Measurements from ENCODE around the gene DERL2. TPM values are rescaled to one million over a fixed set of nuclear protein-coding genes. Genes with fewer than 3 reads are reported as not detected.

The DERL2 gene
- total RNA-seq, 2 experiments from 2014 or later = 25.8 to 56.3 TPM

DNA sequence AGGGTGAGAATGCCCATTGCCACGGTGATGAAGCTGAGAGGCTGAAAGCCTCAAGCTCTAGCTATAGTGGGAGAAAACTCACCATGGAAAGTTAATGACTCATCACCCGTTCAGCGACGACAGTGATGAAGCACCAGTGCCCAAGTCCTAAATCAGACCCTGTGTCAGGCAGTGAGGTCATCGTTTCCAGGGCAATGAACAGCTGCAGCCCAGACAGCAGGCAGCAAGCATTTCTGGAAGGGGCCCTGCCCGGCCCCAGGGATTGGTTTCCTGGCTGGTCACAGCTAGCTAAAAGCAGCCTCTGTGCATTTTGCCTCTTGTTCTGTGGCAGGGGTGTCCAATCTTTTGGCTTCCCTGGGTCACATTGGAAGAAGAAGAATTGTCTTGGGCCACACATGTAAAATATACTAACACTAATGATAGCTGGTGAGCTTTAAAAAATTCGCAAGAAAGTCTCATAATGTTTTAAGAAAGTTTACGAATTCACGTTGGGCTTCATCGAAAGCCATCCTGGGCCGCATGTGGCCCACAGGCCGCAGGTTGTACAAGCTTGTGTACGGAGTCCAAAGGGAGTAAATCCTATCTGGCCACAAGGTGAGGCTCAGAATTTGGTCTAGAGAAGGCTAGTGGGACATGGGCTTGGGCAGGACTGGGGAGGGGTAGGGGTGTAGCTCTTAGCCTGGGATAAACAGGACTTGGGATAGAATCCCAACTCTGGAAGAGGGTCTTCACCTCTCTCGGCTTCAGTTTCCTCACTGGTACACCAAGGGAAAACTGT lies 41.0 kb upstream of the DERL2 start:
- TF ChIP-seq CTCF (conservative IDR thresholded peaks at IDR 0.05; ENCODE audit: low read length) = no peak
- TF ChIP-seq EZH2phosphoT487 (IDR thresholded peaks at IDR 0.05; ENCODE audit: borderline replicate concordance, low read depth, low read length) = no peak
- BruUV-seq (replicated peaks) = no TSS peak
- H3K4me1 ChIP-seq (ENCODE audit: insufficient read depth, low read length, poor library complexity, severe bottlenecking) = no peaks in the 10 kb centered on the region
- intact Hi-C loops (cut with micrococcal nuclease; ENCODE audit: unreplicated experiment) = no loop called here
- no peak overlapping the region for H2AFZ ChIP-seq (ENCODE audit: low read length)
- no peaks in the 10 kb centered on the region for H4K20me1 ChIP-seq (ENCODE audit: insufficient read depth, low read length)
- ChIA-PET CTCF (ENCODE audit: unreplicated experiment) (no interaction called here), POLR2A (no interaction called here)
- H3K9me3 ChIP-seq (ENCODE audit: low read length) = no peaks in the 10 kb centered on the region
- H3K27ac ChIP-seq (ENCODE audit: low read depth, low read length, poor library complexity, severe bottlenecking) = no peak overlapping the region
- no peak overlapping the region for H3K4me3 ChIP-seq (ENCODE audit: low read depth, low read length, poor library complexity, severe bottlenecking)
- no peak overlapping the region for H3K4me2 ChIP-seq (ENCODE audit: low read length)
- no peak for DNase-seq (ENCODE audit: low spot score)
- H3K9me2 ChIP-seq (ENCODE audit: insufficient read depth, low read length) = no peaks in the 10 kb centered on the region
- no peaks in the 10 kb centered on the region for H3K36me3 ChIP-seq (ENCODE audit: insufficient read depth, low read length)
- no peaks in the 10 kb centered on the region for H3K79me2 ChIP-seq (ENCODE audit: insufficient read depth, low read depth, low read length)

DNA sequence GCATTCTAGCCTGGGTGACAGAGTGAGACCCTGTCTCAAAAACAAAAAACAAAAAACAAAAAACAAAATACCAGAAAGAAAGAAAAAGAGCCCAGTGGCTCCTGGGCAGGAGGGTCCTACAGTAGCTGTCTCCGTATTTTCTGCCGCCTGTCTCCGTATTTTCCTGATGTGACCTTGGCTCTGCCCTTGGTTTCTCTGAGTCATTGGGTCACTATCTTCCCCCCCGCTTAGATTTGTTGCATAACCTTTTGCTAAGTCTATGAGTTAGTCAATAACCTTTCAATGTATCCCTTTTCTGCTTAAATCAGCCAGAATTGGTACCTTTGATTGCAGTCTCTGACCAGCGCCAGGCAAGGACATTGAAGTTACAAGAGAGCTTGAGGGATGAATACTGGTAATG lies 37.3 kb upstream of the DERL2 start:
- no peak for DNase-seq (ENCODE audit: low spot score)
- no peak overlapping the region for H3K4me3 ChIP-seq (ENCODE audit: low read depth, low read length, poor library complexity, severe bottlenecking)
- no TSS peak for BruUV-seq (replicated peaks)
- no peaks in the 10 kb centered on the region for H3K4me1 ChIP-seq (ENCODE audit: insufficient read depth, low read length, poor library complexity, severe bottlenecking)
- H3K9me3 ChIP-seq (ENCODE audit: low read length) = no peaks in the 10 kb centered on the region
- intact Hi-C loops (cut with micrococcal nuclease; ENCODE audit: unreplicated experiment) = no loop called here
- H3K27ac ChIP-seq (ENCODE audit: low read depth, low read length, poor library complexity, severe bottlenecking) = no peak overlapping the region
- no peak overlapping the region for H3K4me2 ChIP-seq (ENCODE audit: low read length)
- H4K20me1 ChIP-seq (ENCODE audit: insufficient read depth, low read length) = no peaks in the 10 kb centered on the region
- ChIA-PET CTCF (ENCODE audit: unreplicated experiment) (no interaction called here), POLR2A (no interaction called here)
- H3K79me2 ChIP-seq (ENCODE audit: insufficient read depth, low read depth, low read length) = no peaks in the 10 kb centered on the region
- TF ChIP-seq EZH2phosphoT487 (IDR thresholded peaks at IDR 0.05; ENCODE audit: borderline replicate concordance, low read depth, low read length) (no peak), CTCF (conservative IDR thresholded peaks at IDR 0.05; ENCODE audit: low read length) (no peak)
- H3K36me3 ChIP-seq (ENCODE audit: insufficient read depth, low read length) = no peaks in the 10 kb centered on the region
- H2AFZ ChIP-seq (ENCODE audit: low read length) = no peak overlapping the region
- H3K9me2 ChIP-seq (ENCODE audit: insufficient read depth, low read length) = no peaks in the 10 kb centered on the region

DNA sequence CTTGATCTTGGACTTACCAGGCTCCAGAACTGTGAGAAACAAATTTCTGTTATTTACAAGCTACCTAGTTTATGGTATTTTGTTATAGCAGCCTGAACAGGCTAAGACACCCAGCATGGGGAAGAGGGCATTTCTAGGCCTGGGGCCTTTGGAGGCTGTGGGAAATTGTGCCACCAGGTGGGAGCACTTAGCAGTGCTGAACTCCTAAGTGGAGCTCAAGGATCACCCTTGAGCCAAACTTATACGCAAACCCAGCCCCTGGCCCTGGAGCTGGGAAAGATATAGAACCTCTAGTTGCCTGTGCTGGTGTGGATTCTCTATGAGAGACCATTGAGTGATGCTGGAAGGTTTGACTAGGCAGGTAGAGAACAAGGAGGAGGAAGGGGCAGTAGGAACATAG lies 36.5 kb upstream of the DERL2 start:
- Histone ChIP-seq H3K9me3 (ENCODE audit: low read length) (no peaks in the 10 kb centered on the region), H3K4me1 (ENCODE audit: insufficient read depth, low read length, poor library complexity, severe bottlenecking) (no peaks in the 10 kb centered on the region), H3K79me2 (ENCODE audit: insufficient read depth, low read depth, low read length) (no peaks in the 10 kb centered on the region), H3K9me2 (ENCODE audit: insufficient read depth, low read length) (no peaks in the 10 kb centered on the region), H4K20me1 (ENCODE audit: insufficient read depth, low read length) (no peaks in the 10 kb centered on the region), H3K4me2 (ENCODE audit: low read length) (no peak overlapping the region), H3K36me3 (ENCODE audit: insufficient read depth, low read length) (no peaks in the 10 kb centered on the region), H3K27ac (ENCODE audit: low read depth, low read length, poor library complexity, severe bottlenecking) (no peak overlapping the region), H2AFZ (ENCODE audit: low read length) (no peak overlapping the region), H3K4me3 (ENCODE audit: low read depth, low read length, poor library complexity, severe bottlenecking) (no peak overlapping the region)
- no peak for DNase-seq (ENCODE audit: low spot score)
- intact Hi-C loops (cut with micrococcal nuclease; ENCODE audit: unreplicated experiment) = no loop called here
- ChIA-PET CTCF (ENCODE audit: unreplicated experiment) (no interaction called here), POLR2A (no interaction called here)
- BruUV-seq (replicated peaks) = no TSS peak
- TF ChIP-seq EZH2phosphoT487 (IDR thresholded peaks at IDR 0.05; ENCODE audit: borderline replicate concordance, low read depth, low read length) (no peak), CTCF (conservative IDR thresholded peaks at IDR 0.05; ENCODE audit: low read length) (no peak)

All from OCI-LY7 (cell line).